Panc1 (cell line): ENCODE data around the gene GOLGA6D. TPM values are rescaled to one million over a fixed set of nuclear protein-coding genes. Genes with fewer than 3 reads are reported as not detected.

Experiments
- ATAC-seq: fragments of 200-7000 bp; cut with Tn5 transposase; 2 replicates; pipeline ENCODE4 v1.9.1; 2020; ENCODE audit warnings: mild to moderate bottlenecking, moderate library complexity
- BruUV-seq: library from RNA; stranded (reverse); fragments of 400-500 nt; replicated peaks from 2 replicates; lab custom pipeline; 2021; lab: Mats Ljungman, UMichigan
- CTCF ChIA-PET: fragments of 300-600 bp; sonication (Branson Sonifier 250); formaldehyde crosslinking; loops from one replicate; lab custom pipeline; 2022; ENCODE audit warnings: antibody characterized with exemption; lab: Charles Lee
- POLR2A ChIA-PET: fragments of 300-600 bp; sonication (Branson Sonifier 250); formaldehyde crosslinking; loops from one replicate; lab custom pipeline; 2022; ENCODE audit warnings: antibody characterized with exemption; lab: Charles Lee
- DNase-seq: peaks from one replicate; pipeline ENCODE4 v3.0.0-alpha.2; 2010; ENCODE audit warnings: low read depth, low spot score
- H3K27ac ChIP-seq: 2 replicates; pipeline ENCODE4 v1.5.1; 2011; ENCODE audit warnings: mild to moderate bottlenecking, low read length, inconsistent platforms
- H3K27me3 ChIP-seq: fragments of 200-500 bp; sonication (Bioruptor generic); 2 replicates; pipeline ENCODE4 v1.6.0; 2014; ENCODE audit warnings: low read length, inconsistent platforms; ENCODE audit not compliant: control insufficient read depth, insufficient read depth
- H3K36me3 ChIP-seq: fragments of 200-500 bp; sonication (Bioruptor generic); 2 replicates; pipeline ENCODE4 v1.5.1; 2014; ENCODE audit warnings: inconsistent platforms, mild to moderate bottlenecking, low read length, moderate library complexity; ENCODE audit not compliant: control insufficient read depth, insufficient read depth
- H3K4me1 ChIP-seq: 2 replicates; pipeline ENCODE4 v1.5.1; 2011; ENCODE audit warnings: inconsistent platforms, mild to moderate bottlenecking, low read length, moderate library complexity; ENCODE audit not compliant: control insufficient read depth, insufficient read depth
- H3K4me3 ChIP-seq, 2 experiments: 2 replicates each; pipeline ENCODE4 v1.5.1; 2011 to 2012; ENCODE audit warnings: low read depth in 2 of 2, low read length in 2 of 2, mild to moderate bottlenecking in 2 of 2, inconsistent platforms in 1 of 2, moderate library complexity in 1 of 2
- H3K9me3 ChIP-seq: fragments of 200-500 bp; sonication (Bioruptor generic); 2 replicates; pipeline ENCODE4 v1.5.1; 2014; ENCODE audit warnings: low read depth, mild to moderate bottlenecking, inconsistent platforms, low read length, moderate library complexity; ENCODE audit not compliant: control insufficient read depth, insufficient read depth
- CTCF ChIP-seq: fragments of 450-650 bp; IDR thresholded peaks from 2 replicates; pipeline ENCODE4 v1.5.1; 2017; ENCODE audit warnings: mild to moderate bottlenecking
- POLR2AphosphoS5 ChIP-seq: IDR thresholded peaks from 2 replicates; pipeline ENCODE4 v1.6.1; 2012; ENCODE audit warnings: mild to moderate bottlenecking, low read depth, low read length, moderate library complexity
- REST ChIP-seq, 2 experiments: IDR thresholded peaks; 2 replicates each; pipeline ENCODE4 v1.6.1; 2011 to 2012; ENCODE audit warnings: low read depth in 2 of 2, control low read depth in 1 of 2, low read length in 1 of 2, mild to moderate bottlenecking in 1 of 2, moderate library complexity in 1 of 2; ENCODE audit not compliant: insufficient read depth in 1 of 2
- SIN3A ChIP-seq: IDR thresholded peaks from 2 replicates; pipeline ENCODE4 v1.6.1; 2012; ENCODE audit warnings: low read depth, mild to moderate bottlenecking, low read length, moderate library complexity, borderline replicate concordance; ENCODE audit not compliant: insufficient read depth
- TCF7L2 ChIP-seq: IDR thresholded peaks from 2 replicates; pipeline ENCODE4 v1.6.1; 2011; ENCODE audit warnings: mild to moderate bottlenecking, low read depth, low read length, inconsistent platforms
- in situ Hi-C: cut with HindIII; loops from 2 replicates; pipeline ENCODE4 v1.10.0; 2016; ENCODE audit warnings: low sequenced_read_pairs, low pct_unique_long_range_greater_than_20kb
- intact Hi-C: fragments of 100-400 bp; cut with micrococcal nuclease; formaldehyde crosslinking; loops from one replicate; pipeline ENCODE4 v1.10.0; 2022; ENCODE audit not compliant: unreplicated experiment
- total RNA-seq: library from RNA; stranded (reverse); gene quantifications from one replicate; pipeline ENCODE4 v1.2.1, GENCODE V29; 2021; ENCODE audit not compliant: unreplicated experiment

Gene GOLGA6D
- total RNA-seq, 1 experiment from 2014 or later, result not detected

GRCh38 chr15:75327005-75327404, 44.4 kb downstream of the GOLGA6D start:
- intact Hi-C loops (no loop called here), in situ Hi-C loops (no loop called here)
- no peaks in the 10 kb centered on the region for H3K36me3 ChIP-seq
- ChIA-PET CTCF (interaction anchor here (0.6 kb wide), 1 partner anchor 397 kb away, joined by 3 read pairs; a partner anchor contains a TSS), POLR2A (no interaction called here)
- no peaks in the 10 kb centered on the region for H3K27me3 ChIP-seq
- no peaks in the 10 kb centered on the region for H3K9me3 ChIP-seq
- ATAC-seq (no peak), DNase-seq (no peak)
- no peak overlapping the region for H3K4me3 ChIP-seq
- no peaks in the 10 kb centered on the region for H3K4me1 ChIP-seq
- BruUV-seq, result no TSS peak
- no peak overlapping the region for H3K27ac ChIP-seq
- TF ChIP-seq REST (IDR thresholded peaks at IDR 0.05; ENCODE audit: insufficient read depth in 1 of 2, low read depth in 2 of 2, low read length in 1 of 2) (no peak), POLR2AphosphoS5 (no peak), SIN3A (no peak), CTCF (no peak), TCF7L2 (no peak)

GRCh38 chr15:75327491-75327890, 44.9 kb downstream of the GOLGA6D start:
- no peak for ATAC-seq
- POLR2A ChIA-PET, result no interaction called here

More at GRCh38 chr15:75327491-75327890, 44.9 kb downstream of the GOLGA6D start:
- CTCF ChIA-PET, result interaction anchor here (0.7 kb wide), 1 partner anchor 349 kb away, joined by 5 read pairs; no protein-coding TSS in a partner anchor
- no peaks in the 10 kb centered on the region for H3K9me3 ChIP-seq
- no peaks in the 10 kb centered on the region for H3K36me3 ChIP-seq
- no peak overlapping the region for H3K4me3 ChIP-seq
- intact Hi-C loops, result no loop called here
- H3K27ac ChIP-seq, result no peak overlapping the region
- in situ Hi-C loops, result no loop called here
- no peak for DNase-seq
- TF ChIP-seq REST (IDR thresholded peaks at IDR 0.05; ENCODE audit: insufficient read depth in 1 of 2, low read depth in 2 of 2, low read length in 1 of 2) (no peak), TCF7L2 (no peak), CTCF (no peak), POLR2AphosphoS5 (no peak), SIN3A (no peak)
- no peaks in the 10 kb centered on the region for H3K27me3 ChIP-seq
- H3K4me1 ChIP-seq, result no peaks in the 10 kb centered on the region
- no TSS peak for BruUV-seq
